WTC11 (cell line): ENCODE results near the gene STT3B. TPM values are rescaled to one million over a fixed set of nuclear protein-coding genes. Genes with fewer than 3 reads are reported as not detected.

Experiments used
- ATAC-seq: fragments of 200-7000 bp; cut with Tn5 transposase; 2 replicates; pipeline ENCODE4 v1.10.0; 2021; ENCODE audit warnings: mild to moderate bottlenecking, moderate library complexity
- CTCF ChIA-PET: fragments of 300-600 bp; sonication (Branson Sonifier 250); formaldehyde crosslinking; loops from one replicate; lab custom pipeline; 2021; ENCODE audit warnings: antibody characterized with exemption; lab: Charles Lee
- POLR2A ChIA-PET: fragments of 350-600 bp; sonication (Branson Sonifier 250); formaldehyde crosslinking; loops from one replicate; lab custom pipeline; 2021; ENCODE audit warnings: antibody characterized with exemption; lab: Charles Lee
- DNase-seq: peaks from one replicate; pipeline ENCODE4 v3.0.0; 2021; ENCODE audit warnings: low spot score
- H3K27ac Mint-ChIP-seq: 2 replicates; pipeline ENCODE4 v1.8.0; 2021; ENCODE audit warnings: mixed read lengths
- H3K27me3 Mint-ChIP-seq: 2 replicates; pipeline ENCODE4 v1.8.0; 2021; ENCODE audit warnings: low read depth, mild to moderate bottlenecking, moderate library complexity, mixed read lengths
- H3K36me3 Mint-ChIP-seq: 2 replicates; pipeline ENCODE4 v1.8.0; 2021; ENCODE audit warnings: mixed read lengths
- H3K4me1 Mint-ChIP-seq: 2 replicates; pipeline ENCODE4 v1.8.0; 2022; ENCODE audit warnings: mixed read lengths
- H3K4me3 Mint-ChIP-seq: 2 replicates; pipeline ENCODE4 v1.8.0; 2021; ENCODE audit warnings: mild to moderate bottlenecking, moderate library complexity, mixed read lengths
- H3K9me3 Mint-ChIP-seq: 2 replicates; pipeline ENCODE4 v1.8.0; 2021; ENCODE audit warnings: mixed read lengths
- ESRRA ChIP-seq: sonication (generic); formaldehyde crosslinking; IDR thresholded peaks from 2 replicates; pipeline ENCODE4 v1.8.1; 2022; ENCODE audit warnings: mild to moderate bottlenecking, missing genetic modification reagents, borderline replicate concordance
- FOXK1 ChIP-seq: sonication (generic); formaldehyde crosslinking; IDR thresholded peaks from 2 replicates; pipeline ENCODE4 v1.8.0; 2022; ENCODE audit warnings: mild to moderate bottlenecking, moderate library complexity, missing genetic modification reagents
- FOXP1 ChIP-seq: sonication (generic); formaldehyde crosslinking; IDR thresholded peaks from 2 replicates; pipeline ENCODE4 v1.8.0; 2022; ENCODE audit warnings: missing genetic modification reagents, mild to moderate bottlenecking, moderate library complexity, borderline replicate concordance
- MXD4 ChIP-seq: fragments of 250-450 bp; sonication (Bioruptor Pico); IDR thresholded peaks from 2 replicates; pipeline ENCODE4 v1.8.0; 2021; ENCODE audit warnings: mild to moderate bottlenecking, moderate library complexity, borderline replicate concordance
- NFYB ChIP-seq: sonication (generic); formaldehyde crosslinking; conservative IDR thresholded peaks from 2 replicates; pipeline ENCODE4 v1.8.0; 2022; ENCODE audit warnings: low read depth, missing genetic modification reagents
- NR3C1 ChIP-seq: sonication (generic); formaldehyde crosslinking; conservative IDR thresholded peaks from 2 replicates; pipeline ENCODE4 v1.8.1; 2023; ENCODE audit warnings: low read depth, mild to moderate bottlenecking, missing genetic modification reagents
- RELA ChIP-seq: sonication (generic); formaldehyde crosslinking; IDR thresholded peaks from 2 replicates; pipeline ENCODE4 v1.8.1; 2022; ENCODE audit warnings: missing genetic modification reagents, mild to moderate bottlenecking, borderline replicate concordance
- RORB ChIP-seq: fragments of 250-450 bp; sonication (Bioruptor Pico); IDR thresholded peaks from 2 replicates; pipeline ENCODE4 v1.9.0; 2021; ENCODE audit warnings: mild to moderate bottlenecking
- SMAD4 ChIP-seq: sonication (generic); formaldehyde crosslinking; IDR thresholded peaks from 2 replicates; pipeline ENCODE4 v1.8.0; 2022; ENCODE audit warnings: mild to moderate bottlenecking, missing genetic modification reagents
- SOX15 ChIP-seq: fragments of 250-450 bp; sonication (Bioruptor Pico); IDR thresholded peaks from 2 replicates; pipeline ENCODE4 v1.9.0; 2021; ENCODE audit warnings: mild to moderate bottlenecking
- TEAD1 ChIP-seq: sonication (generic); formaldehyde crosslinking; IDR thresholded peaks from 2 replicates; pipeline ENCODE4 v1.8.0; 2022; ENCODE audit warnings: mild to moderate bottlenecking, missing genetic modification reagents
- TP53 ChIP-seq: sonication (generic); formaldehyde crosslinking; IDR thresholded peaks from 2 replicates; pipeline ENCODE4 v1.8.1; 2023; ENCODE audit warnings: mild to moderate bottlenecking, missing genetic modification reagents
- ZNF263 ChIP-seq: sonication (generic); formaldehyde crosslinking; IDR thresholded peaks from 2 replicates; pipeline ENCODE4 v1.8.1; 2022; ENCODE audit warnings: low read depth, mild to moderate bottlenecking, moderate library complexity, missing genetic modification reagents
- ZNF396 ChIP-seq: fragments of 250-450 bp; sonication (Bioruptor Pico); IDR thresholded peaks from 2 replicates; pipeline ENCODE4 v1.8.0; 2021; ENCODE audit warnings: mild to moderate bottlenecking, moderate library complexity, borderline replicate concordance
- total RNA-seq: library from RNA; stranded (reverse); gene quantifications from 3 replicates; pipeline ENCODE4 v1.2.3, GENCODE V29; 2021
- TF ChIP-seq, protein P1 (sequence below): fragments of 250-450 bp; sonication (Bioruptor Pico); IDR thresholded peaks from 2 replicates; pipeline ENCODE4 v1.8.0; 2021; ENCODE audit warnings: mild to moderate bottlenecking
- TF ChIP-seq, protein P2 (sequence below): fragments of 250-450 bp; sonication (Bioruptor Pico); IDR thresholded peaks from 2 replicates; pipeline ENCODE4 v1.9.0; 2021; ENCODE audit warnings: moderate library complexity, mild to moderate bottlenecking, inconsistent platforms, borderline replicate concordance
- TF ChIP-seq, protein P3 (sequence below): sonication (generic); formaldehyde crosslinking; IDR thresholded peaks from 2 replicates; pipeline ENCODE4 v1.8.1; 2023; ENCODE audit warnings: mild to moderate bottlenecking, missing genetic modification reagents, moderate library complexity
- TF ChIP-seq, protein P4 (sequence below): sonication (generic); formaldehyde crosslinking; conservative IDR thresholded peaks from 2 replicates; pipeline ENCODE4 v1.8.1; 2023; ENCODE audit warnings: mild to moderate bottlenecking, low read depth, missing genetic modification reagents, moderate library complexity
- TF ChIP-seq, protein P5 (sequence below): sonication (generic); formaldehyde crosslinking; IDR thresholded peaks from 2 replicates; pipeline ENCODE4 v1.8.1; 2022; ENCODE audit warnings: low read depth, missing genetic modification reagents, borderline replicate concordance

STT3B gene
- total RNA-seq, 1 experiment from 2014 or later: 103 TPM

DNA sequence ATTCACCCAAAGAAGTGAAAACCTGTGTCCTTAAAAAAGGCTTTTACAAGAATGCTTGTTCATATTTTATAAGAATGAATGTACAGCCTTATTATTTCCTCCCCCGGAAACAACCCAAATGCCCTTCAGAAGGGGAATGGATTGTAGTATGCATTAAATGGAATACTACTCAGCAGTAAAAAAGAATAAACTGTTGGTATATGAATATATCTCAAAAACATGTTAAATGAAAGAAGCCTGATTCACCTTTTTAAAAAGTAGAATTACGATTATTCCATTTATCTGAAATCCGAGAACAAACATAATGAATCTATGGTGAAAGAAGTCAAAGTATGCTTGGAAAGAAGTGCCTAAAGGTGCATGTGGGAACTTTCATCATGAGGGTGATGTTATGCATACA is 20.5 kb downstream of the STT3B start:
- CTCF ChIA-PET: interaction anchor here (1.5 kb wide), 1 partner anchor 9 kb away, joined by 4 read pairs; no protein-coding TSS in a partner anchor
- Mint-ChIP-seq H3K4me3 (no peak overlapping the region), H3K36me3 (peaks cover 11% of the 10 kb centered on the region), H3K4me1 (peaks cover 41% of the 10 kb centered on the region), H3K27ac (no peak overlapping the region), H3K27me3 (no peaks in the 10 kb centered on the region), H3K9me3 (peaks cover 18% of the 10 kb centered on the region)
- POLR2A ChIA-PET: no interaction called here
- TF ChIP-seq, protein P1, sequence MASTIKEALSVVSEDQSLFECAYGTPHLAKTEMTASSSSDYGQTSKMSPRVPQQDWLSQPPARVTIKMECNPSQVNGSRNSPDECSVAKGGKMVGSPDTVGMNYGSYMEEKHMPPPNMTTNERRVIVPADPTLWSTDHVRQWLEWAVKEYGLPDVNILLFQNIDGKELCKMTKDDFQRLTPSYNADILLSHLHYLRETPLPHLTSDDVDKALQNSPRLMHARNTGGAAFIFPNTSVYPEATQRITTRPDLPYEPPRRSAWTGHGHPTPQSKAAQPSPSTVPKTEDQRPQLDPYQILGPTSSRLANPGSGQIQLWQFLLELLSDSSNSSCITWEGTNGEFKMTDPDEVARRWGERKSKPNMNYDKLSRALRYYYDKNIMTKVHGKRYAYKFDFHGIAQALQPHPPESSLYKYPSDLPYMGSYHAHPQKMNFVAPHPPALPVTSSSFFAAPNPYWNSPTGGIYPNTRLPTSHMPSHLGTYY: no peak
- TF ChIP-seq SMAD4 (CRISPR knock-in tag): no peak
- DNase-seq: no peak
- ATAC-seq: no peak

DNA sequence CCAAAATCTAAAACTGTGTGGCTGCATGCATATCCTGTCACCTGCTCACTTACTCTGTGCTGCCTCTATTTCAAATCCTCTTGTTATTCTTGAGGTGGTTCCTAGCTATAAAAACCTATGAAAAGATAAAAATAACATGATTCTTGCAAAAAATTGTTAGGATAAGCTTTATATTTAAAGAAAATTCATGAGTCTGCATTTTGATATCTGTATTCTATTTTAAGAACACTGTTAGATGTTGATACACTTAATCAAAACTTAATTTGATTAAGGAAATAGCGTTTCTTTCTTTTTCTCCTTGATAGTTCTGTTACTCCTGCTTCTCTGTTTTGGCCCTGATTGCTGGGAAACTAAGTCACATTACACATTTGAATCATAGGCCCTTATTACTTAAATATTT is 22.5 kb downstream of the STT3B start:
- Mint-ChIP-seq H3K27me3 (no peaks in the 10 kb centered on the region), H3K4me3 (no peak overlapping the region), H3K4me1 (peaks cover 48% of the 10 kb centered on the region), H3K9me3 (peaks cover 18% of the 10 kb centered on the region), H3K36me3 (peaks cover 11% of the 10 kb centered on the region), H3K27ac (no peak overlapping the region)
- DNase-seq (no peak), ATAC-seq (no peak)
- POLR2A ChIA-PET: no interaction called here
- TF ChIP-seq, protein P2, sequence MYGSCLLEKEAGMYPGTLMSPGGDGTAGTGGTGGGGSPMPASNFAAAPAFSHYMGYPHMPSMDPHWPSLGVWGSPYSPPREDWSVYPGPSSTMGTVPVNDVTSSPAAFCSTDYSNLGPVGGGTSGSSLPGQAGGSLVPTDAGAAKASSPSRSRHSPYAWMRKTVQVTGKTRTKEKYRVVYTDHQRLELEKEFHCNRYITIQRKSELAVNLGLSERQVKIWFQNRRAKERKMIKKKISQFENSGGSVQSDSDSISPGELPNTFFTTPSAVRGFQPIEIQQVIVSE (CRISPR knock-in tag): no peak
- TF ChIP-seq FOXK1 (CRISPR knock-in tag) (no peak), TP53 (CRISPR knock-in tag) (no peak), RELA (CRISPR knock-in tag) (no peak), TEAD1 (CRISPR knock-in tag) (no peak)
- CTCF ChIA-PET: interaction anchor here (1.5 kb wide), 1 partner anchor 24 kb away, joined by 5 read pairs; no protein-coding TSS in a partner anchor

DNA sequence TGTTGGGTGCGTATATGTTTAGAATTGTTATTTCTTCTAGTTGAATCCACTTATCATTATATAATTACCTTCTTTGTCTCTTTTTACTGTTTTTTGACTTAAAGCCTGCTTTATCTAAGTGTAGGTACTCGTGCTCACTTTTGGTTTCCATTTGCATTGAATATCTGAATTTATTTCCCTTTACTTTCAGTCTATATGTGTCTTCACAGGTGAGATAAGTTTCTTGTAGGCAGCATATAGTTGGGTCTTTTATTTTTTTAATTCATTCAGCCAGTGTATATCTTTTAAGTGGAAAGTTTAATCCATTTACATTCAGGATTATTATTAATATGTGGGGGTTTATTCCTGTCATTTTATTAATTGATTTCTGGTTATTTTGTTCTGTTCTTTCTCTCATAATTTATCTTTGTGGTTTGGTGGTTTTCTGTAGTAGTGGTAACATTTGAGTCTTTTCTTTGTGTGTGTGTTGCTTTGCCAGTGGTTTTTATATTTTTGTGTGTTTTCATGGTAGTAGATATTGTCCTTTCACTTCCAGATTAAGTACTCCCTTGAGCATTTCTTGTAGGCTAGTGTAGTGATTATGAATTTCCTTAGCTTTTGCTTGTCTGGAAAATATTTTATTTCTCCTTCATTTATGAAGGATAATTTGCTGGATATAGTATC is 27.3 kb downstream of the STT3B start:
- CTCF ChIA-PET: no interaction called here
- TF ChIP-seq SMAD4 (CRISPR knock-in tag) (no peak), ESRRA (CRISPR knock-in tag) (no peak), NR3C1 (no peak), RORB (no peak), MXD4 (CRISPR knock-in tag) (no peak)
- TF ChIP-seq, protein P3, sequence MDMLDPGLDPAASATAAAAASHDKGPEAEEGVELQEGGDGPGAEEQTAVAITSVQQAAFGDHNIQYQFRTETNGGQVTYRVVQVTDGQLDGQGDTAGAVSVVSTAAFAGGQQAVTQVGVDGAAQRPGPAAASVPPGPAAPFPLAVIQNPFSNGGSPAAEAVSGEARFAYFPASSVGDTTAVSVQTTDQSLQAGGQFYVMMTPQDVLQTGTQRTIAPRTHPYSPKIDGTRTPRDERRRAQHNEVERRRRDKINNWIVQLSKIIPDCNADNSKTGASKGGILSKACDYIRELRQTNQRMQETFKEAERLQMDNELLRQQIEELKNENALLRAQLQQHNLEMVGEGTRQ (CRISPR knock-in tag): no peak
- TF ChIP-seq, protein P4, sequence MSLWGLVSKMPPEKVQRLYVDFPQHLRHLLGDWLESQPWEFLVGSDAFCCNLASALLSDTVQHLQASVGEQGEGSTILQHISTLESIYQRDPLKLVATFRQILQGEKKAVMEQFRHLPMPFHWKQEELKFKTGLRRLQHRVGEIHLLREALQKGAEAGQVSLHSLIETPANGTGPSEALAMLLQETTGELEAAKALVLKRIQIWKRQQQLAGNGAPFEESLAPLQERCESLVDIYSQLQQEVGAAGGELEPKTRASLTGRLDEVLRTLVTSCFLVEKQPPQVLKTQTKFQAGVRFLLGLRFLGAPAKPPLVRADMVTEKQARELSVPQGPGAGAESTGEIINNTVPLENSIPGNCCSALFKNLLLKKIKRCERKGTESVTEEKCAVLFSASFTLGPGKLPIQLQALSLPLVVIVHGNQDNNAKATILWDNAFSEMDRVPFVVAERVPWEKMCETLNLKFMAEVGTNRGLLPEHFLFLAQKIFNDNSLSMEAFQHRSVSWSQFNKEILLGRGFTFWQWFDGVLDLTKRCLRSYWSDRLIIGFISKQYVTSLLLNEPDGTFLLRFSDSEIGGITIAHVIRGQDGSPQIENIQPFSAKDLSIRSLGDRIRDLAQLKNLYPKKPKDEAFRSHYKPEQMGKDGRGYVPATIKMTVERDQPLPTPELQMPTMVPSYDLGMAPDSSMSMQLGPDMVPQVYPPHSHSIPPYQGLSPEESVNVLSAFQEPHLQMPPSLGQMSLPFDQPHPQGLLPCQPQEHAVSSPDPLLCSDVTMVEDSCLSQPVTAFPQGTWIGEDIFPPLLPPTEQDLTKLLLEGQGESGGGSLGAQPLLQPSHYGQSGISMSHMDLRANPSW: no peak
- TF ChIP-seq, all 79 proteins: peak for 0
- POLR2A ChIA-PET: no interaction called here
- DNase-seq (no peak), ATAC-seq (no peak)
- H3K27ac Mint-ChIP-seq: no peak overlapping the region
- no peaks in the 10 kb centered on the region for H3K36me3 Mint-ChIP-seq
- H3K4me1 Mint-ChIP-seq: peaks cover 55% of the 10 kb centered on the region
- H3K27me3 Mint-ChIP-seq: no peaks in the 10 kb centered on the region
- no peak overlapping the region for H3K4me3 Mint-ChIP-seq
- H3K9me3 Mint-ChIP-seq: peaks cover 5% of the 10 kb centered on the region; the same call in 1 of the 2 replicates

DNA sequence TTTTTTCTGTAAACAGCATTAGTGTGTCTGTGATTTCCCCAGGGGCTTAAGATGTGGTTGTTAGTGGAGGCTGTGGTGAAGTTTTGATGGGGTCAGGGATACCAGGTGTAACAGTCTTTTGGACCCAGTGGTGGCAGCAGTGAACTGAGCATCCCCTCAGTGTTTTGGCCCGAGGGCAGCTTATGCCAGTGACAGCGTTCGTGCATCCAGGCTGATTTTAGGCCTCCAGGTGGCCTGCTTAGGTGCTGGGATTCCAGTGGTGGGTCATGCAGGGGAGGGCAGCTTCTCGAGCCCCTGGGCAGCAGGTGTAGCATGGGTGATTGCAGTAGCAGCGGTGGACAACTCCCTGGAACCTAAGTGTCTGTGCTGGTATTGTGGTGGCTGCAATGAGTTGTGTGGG is 29.2 kb downstream of the STT3B start:
- no peaks in the 10 kb centered on the region for H3K27me3 Mint-ChIP-seq
- DNase-seq (peak; percentile 41), ATAC-seq (peak; percentile 80)
- H3K27ac Mint-ChIP-seq: peak overlapping the region; percentile 78
- H3K4me3 Mint-ChIP-seq: no peak overlapping the region
- H3K9me3 Mint-ChIP-seq: peaks cover 5% of the 10 kb centered on the region; the same call in 1 of the 2 replicates
- H3K4me1 Mint-ChIP-seq: peaks cover 60% of the 10 kb centered on the region
- CTCF ChIA-PET: interaction anchor here (0.5 to 1.9 kb wide), 21 partner anchors 8 to 618 kb away, joined by 3 to 38 read pairs (median 4); partner anchors contain the start of gene STT3B
- no peaks in the 10 kb centered on the region for H3K36me3 Mint-ChIP-seq
- POLR2A ChIA-PET: interaction anchor here (1.2 kb wide), 1 partner anchor 30 kb away, joined by 4 read pairs; the partner anchor contains the start of gene STT3B
- TF ChIP-seq ESRRA (CRISPR knock-in tag) (no peak), NR3C1 (no peak), SOX15 (no peak), ZNF396 (CRISPR knock-in tag) (no peak), FOXP1 (0 out of 2 replicates have a peak, but pooled peaks have one; percentile 16), NFYB (CRISPR knock-in tag) (no peak), ZNF263 (CRISPR knock-in tag) (no peak)
- TF ChIP-seq, protein P5, sequence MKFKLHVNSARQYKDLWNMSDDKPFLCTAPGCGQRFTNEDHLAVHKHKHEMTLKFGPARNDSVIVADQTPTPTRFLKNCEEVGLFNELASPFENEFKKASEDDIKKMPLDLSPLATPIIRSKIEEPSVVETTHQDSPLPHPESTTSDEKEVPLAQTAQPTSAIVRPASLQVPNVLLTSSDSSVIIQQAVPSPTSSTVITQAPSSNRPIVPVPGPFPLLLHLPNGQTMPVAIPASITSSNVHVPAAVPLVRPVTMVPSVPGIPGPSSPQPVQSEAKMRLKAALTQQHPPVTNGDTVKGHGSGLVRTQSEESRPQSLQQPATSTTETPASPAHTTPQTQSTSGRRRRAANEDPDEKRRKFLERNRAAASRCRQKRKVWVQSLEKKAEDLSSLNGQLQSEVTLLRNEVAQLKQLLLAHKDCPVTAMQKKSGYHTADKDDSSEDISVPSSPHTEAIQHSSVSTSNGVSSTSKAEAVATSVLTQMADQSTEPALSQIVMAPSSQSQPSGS (CRISPR knock-in tag): no peak
- TF ChIP-seq, protein P2 (CRISPR knock-in tag): no peak
